ENCODE measurements around the gene TAF8. TPM values are rescaled to one million over a fixed set of nuclear protein-coding genes. Genes with fewer than 3 reads are reported as not detected.

The TAF8 gene
- total and polyA plus RNA-seq, 8 donors: 3.8 to 24.6 (median 12.6) TPM

DNA sequence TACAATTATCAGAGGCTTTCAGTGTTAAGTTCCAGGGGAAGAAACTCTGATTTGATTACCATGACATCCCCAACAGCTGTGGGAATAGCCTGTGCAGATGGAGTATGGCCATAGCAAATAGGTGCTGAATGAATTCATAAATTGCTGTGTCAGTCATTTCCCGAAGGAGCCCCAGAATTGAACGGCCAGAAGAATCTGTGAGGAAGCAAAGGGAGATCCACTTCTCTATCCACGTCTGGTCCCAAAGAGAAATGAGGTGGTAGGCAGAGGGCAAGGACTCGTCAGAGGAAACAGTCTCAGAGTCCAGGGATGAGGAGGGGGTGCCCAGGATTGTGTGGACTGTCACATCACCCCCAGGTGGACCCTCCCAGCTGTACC is 3.1 kb upstream of the TAF8 start:
- H3K27me3 ChIP-seq: no peaks in the 10 kb centered on the region
- DNase-seq: no peak
- peak overlapping the region; percentile 47 to 95 (median 92) for H3K27ac ChIP-seq
- intact Hi-C loops (cut with DNase I; ENCODE audit: low total_unique reads): loop anchor here (10.0 kb wide), 2 partner anchors 112 to 262 kb away; partner anchors contain the start of genes PRICKLE4 and TOMM6
- 26 to 45% (median 39%) methylated on average over 4 of the region's 4 CpGs for WGBS, 5 donors
- H3K4me3 ChIP-seq: peak overlapping the region; percentile 71 to 86 (median 84)
- no peaks in the 10 kb centered on the region for H3K9me3 ChIP-seq
- H3K36me3 ChIP-seq: peaks cover 0 to 21% (median 9%) of the 10 kb centered on the region in 4 donors
- H3K4me1 ChIP-seq: peaks cover 76 to 88% (median 85%) of the 10 kb centered on the region in 4 donors
- no peak for TF ChIP-seq POLR2AphosphoS5 (IDR thresholded peaks at IDR 0.05)

DNA sequence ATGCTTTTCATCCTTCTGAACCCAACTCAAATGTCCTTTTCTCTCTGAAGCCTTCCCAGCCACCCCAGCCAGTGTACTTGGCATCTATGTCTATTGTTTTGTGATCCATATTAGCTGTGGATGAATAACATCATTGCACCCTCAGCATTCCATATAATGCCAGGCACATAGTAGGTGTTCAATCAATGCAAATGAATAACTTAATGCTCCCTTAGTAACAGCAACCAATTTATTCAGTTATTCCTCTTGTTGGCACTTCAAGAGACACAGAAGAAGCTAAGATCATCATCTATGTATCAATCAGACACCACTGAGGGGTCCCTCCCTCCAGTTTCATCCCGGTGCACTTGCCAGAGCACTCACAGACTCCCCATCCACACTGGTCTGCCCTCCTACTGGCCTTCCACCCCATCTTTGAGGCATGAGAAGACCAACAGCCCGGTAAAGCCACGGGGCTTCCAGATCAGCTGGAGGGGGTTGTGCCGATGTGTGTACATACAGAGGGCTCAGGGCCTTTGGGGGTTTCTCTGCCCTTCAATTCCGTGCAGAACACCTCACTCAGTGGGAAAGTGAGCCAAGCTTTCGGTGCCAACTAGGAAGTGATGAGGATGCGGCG is 2.4 kb upstream of the TAF8 start:
- intact Hi-C loops (cut with DNase I; ENCODE audit: low total_unique reads): loop anchor here (10.0 kb wide), 2 partner anchors 113 to 263 kb away; partner anchors contain the start of genes PRICKLE4 and TOMM6
- 0 to 5% (median 2%) methylated on average over 6 to 8 of the region's 8 CpGs for WGBS, 5 donors

DNA sequence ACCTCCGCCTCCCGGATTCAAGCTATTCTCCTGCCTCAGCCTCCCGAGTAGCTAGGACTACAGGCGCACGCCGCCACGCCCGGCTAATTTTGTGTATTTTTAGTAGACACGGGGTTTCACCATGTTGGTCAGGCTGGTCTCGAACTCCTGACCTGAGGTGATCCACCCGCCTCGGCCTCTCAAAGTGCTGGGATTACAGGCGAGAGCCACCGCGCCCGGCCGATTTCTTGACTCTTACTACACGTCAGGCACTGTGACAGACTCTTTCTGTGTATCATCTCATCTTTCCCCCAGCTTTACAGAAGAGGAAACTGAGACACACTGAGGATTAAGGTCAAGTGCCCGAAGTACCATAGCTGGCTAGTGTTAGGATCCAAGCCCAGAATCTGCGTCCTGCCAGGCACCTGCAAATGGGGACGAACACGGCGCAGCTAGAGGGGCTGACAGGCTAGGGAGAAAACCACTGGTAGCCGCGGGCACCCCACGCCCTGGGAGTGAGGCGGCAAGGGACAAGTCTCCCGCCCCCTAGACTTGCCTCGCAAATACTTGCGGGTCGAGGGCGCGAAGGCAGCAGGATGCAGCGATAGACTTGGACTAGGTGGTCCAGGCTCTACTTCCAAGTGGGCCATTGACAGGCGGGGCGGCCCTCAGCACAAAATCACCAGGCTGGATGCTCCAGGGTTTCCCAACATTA is 1.1 kb upstream of the TAF8 start:
- DNase-seq: no peak
- Histone ChIP-seq H3K9me3 (no peaks in the 10 kb centered on the region), H3K36me3 (peaks cover 8 to 27% (median 25%) of the 10 kb centered on the region in 4 donors), H3K4me1 (peaks cover 59 to 87% (median 81%) of the 10 kb centered on the region in 4 donors), H3K27me3 (no peaks in the 10 kb centered on the region), H3K4me3 (peak overlapping the region; percentile 71 to 86 (median 84)), H3K27ac (peak overlapping the region; percentile 92 to 95 (median 93))
- 49 to 59% (median 56%) methylated on average over 30 to 36 of the region's 36 CpGs for WGBS, 5 donors
- intact Hi-C loops (cut with DNase I; ENCODE audit: low total_unique reads): loop anchor here (10.0 kb wide), 2 partner anchors 114 to 264 kb away; partner anchors contain the start of genes PRICKLE4 and TOMM6
- TF ChIP-seq EP300 (IDR thresholded peaks at IDR 0.05) (no peak), POLR2A (IDR thresholded peaks at IDR 0.05) (no peak), POLR2AphosphoS5 (IDR thresholded peaks at IDR 0.05) (no peak)
- TF ChIP-seq, protein P1, sequence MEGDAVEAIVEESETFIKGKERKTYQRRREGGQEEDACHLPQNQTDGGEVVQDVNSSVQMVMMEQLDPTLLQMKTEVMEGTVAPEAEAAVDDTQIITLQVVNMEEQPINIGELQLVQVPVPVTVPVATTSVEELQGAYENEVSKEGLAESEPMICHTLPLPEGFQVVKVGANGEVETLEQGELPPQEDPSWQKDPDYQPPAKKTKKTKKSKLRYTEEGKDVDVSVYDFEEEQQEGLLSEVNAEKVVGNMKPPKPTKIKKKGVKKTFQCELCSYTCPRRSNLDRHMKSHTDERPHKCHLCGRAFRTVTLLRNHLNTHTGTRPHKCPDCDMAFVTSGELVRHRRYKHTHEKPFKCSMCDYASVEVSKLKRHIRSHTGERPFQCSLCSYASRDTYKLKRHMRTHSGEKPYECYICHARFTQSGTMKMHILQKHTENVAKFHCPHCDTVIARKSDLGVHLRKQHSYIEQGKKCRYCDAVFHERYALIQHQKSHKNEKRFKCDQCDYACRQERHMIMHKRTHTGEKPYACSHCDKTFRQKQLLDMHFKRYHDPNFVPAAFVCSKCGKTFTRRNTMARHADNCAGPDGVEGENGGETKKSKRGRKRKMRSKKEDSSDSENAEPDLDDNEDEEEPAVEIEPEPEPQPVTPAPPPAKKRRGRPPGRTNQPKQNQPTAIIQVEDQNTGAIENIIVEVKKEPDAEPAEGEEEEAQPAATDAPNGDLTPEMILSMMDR (IDR thresholded peaks at IDR 0.05): no peak

More for the DNA sequence above, 2.4 kb upstream of the TAF8 start:
- TF ChIP-seq, protein P1 (IDR thresholded peaks at IDR 0.05): no peak
- TF ChIP-seq POLR2AphosphoS5 (IDR thresholded peaks at IDR 0.05): no peak
- peak overlapping the region; percentile 71 to 86 (median 84) for H3K4me3 ChIP-seq
- H3K27me3 ChIP-seq: no peaks in the 10 kb centered on the region
- no peaks in the 10 kb centered on the region for H3K9me3 ChIP-seq
- H3K4me1 ChIP-seq: peaks cover 70 to 88% (median 86%) of the 10 kb centered on the region in 4 donors
- no peak for DNase-seq
- peaks cover 2 to 21% (median 14%) of the 10 kb centered on the region in 4 donors for H3K36me3 ChIP-seq
- peak overlapping the region; percentile 92 to 95 (median 93) for H3K27ac ChIP-seq

- intact Hi-C loops (cut with DNase I; ENCODE audit: low total_unique reads): loop anchor here (10.0 kb wide), 2 partner anchors 115 to 265 kb away; partner anchors contain the start of genes PRICKLE4 and TOMM6
- H3K27ac ChIP-seq: peak overlapping the region; percentile 92 to 95 (median 93)
- no peaks in the 10 kb centered on the region for H3K9me3 ChIP-seq
- DNase-seq: peak in 1 of 2 donors; percentile 57
- peak overlapping the region; percentile 65 to 86 (median 72) for H3K4me3 ChIP-seq
- TF ChIP-seq, protein P1 (IDR thresholded peaks at IDR 0.05): no peak
- TF ChIP-seq EP300 (IDR thresholded peaks at IDR 0.05) (no peak), POLR2A (IDR thresholded peaks at IDR 0.05) (no peak), POLR2AphosphoS5 (IDR thresholded peaks at IDR 0.05) (no peak)
- no peaks in the 10 kb centered on the region for H3K27me3 ChIP-seq
- WGBS, 5 donors: 36 to 54% (median 44%) methylated on average over 16 to 20 of the region's 20 CpGs
- peaks cover 52 to 85% (median 76%) of the 10 kb centered on the region in 4 donors for H3K4me1 ChIP-seq
- peaks cover 11 to 34% (median 32%) of the 10 kb centered on the region in 4 donors for H3K36me3 ChIP-seq
These were observed 402 bp upstream of the TAF8 start for GRCh38 chr6:42049948-42050296.

Data from stomach (tissue), 9 donors.